Panc1 (cell line): ENCODE results near the gene HOXA4. TPM values are rescaled to one million over a fixed set of nuclear protein-coding genes. Genes with fewer than 3 reads are reported as not detected.
A peak's percentile ranks its signal among the peaks of the same experiment; 100 is the strongest.

ENCODE experiments used
- ATAC-seq: fragments of 200-7000 bp; cut with Tn5 transposase; 2 replicates; pipeline ENCODE4 v1.9.1; 2020; ENCODE audit warnings: mild to moderate bottlenecking, moderate library complexity
- BruUV-seq: library from RNA; stranded (reverse); fragments of 400-500 nt; replicated peaks from 2 replicates; lab custom pipeline; 2021; lab: Mats Ljungman, UMichigan
- CTCF ChIA-PET: fragments of 300-600 bp; sonication (Branson Sonifier 250); formaldehyde crosslinking; loops from one replicate; lab custom pipeline; 2022; ENCODE audit warnings: antibody characterized with exemption; lab: Charles Lee
- POLR2A ChIA-PET: fragments of 300-600 bp; sonication (Branson Sonifier 250); formaldehyde crosslinking; loops from one replicate; lab custom pipeline; 2022; ENCODE audit warnings: antibody characterized with exemption; lab: Charles Lee
- DNase-seq: peaks from one replicate; pipeline ENCODE4 v3.0.0-alpha.2; 2010; ENCODE audit warnings: low read depth, low spot score
- H3K27ac ChIP-seq: 2 replicates; pipeline ENCODE4 v1.5.1; 2011; ENCODE audit warnings: mild to moderate bottlenecking, low read length, inconsistent platforms
- H3K27me3 ChIP-seq: fragments of 200-500 bp; sonication (Bioruptor generic); 2 replicates; pipeline ENCODE4 v1.6.0; 2014; ENCODE audit warnings: low read length, inconsistent platforms; ENCODE audit not compliant: control insufficient read depth, insufficient read depth
- H3K36me3 ChIP-seq: fragments of 200-500 bp; sonication (Bioruptor generic); 2 replicates; pipeline ENCODE4 v1.5.1; 2014; ENCODE audit warnings: inconsistent platforms, mild to moderate bottlenecking, low read length, moderate library complexity; ENCODE audit not compliant: control insufficient read depth, insufficient read depth
- H3K4me1 ChIP-seq: 2 replicates; pipeline ENCODE4 v1.5.1; 2011; ENCODE audit warnings: inconsistent platforms, mild to moderate bottlenecking, low read length, moderate library complexity; ENCODE audit not compliant: control insufficient read depth, insufficient read depth
- H3K4me3 ChIP-seq, 2 experiments: 2 replicates each; pipeline ENCODE4 v1.5.1; 2011 to 2012; ENCODE audit warnings: low read depth in 2 of 2, low read length in 2 of 2, mild to moderate bottlenecking in 2 of 2, inconsistent platforms in 1 of 2, moderate library complexity in 1 of 2
- H3K9me3 ChIP-seq: fragments of 200-500 bp; sonication (Bioruptor generic); 2 replicates; pipeline ENCODE4 v1.5.1; 2014; ENCODE audit warnings: low read depth, mild to moderate bottlenecking, inconsistent platforms, low read length, moderate library complexity; ENCODE audit not compliant: control insufficient read depth, insufficient read depth
- CTCF ChIP-seq: fragments of 450-650 bp; IDR thresholded peaks from 2 replicates; pipeline ENCODE4 v1.5.1; 2017; ENCODE audit warnings: mild to moderate bottlenecking
- POLR2AphosphoS5 ChIP-seq: IDR thresholded peaks from 2 replicates; pipeline ENCODE4 v1.6.1; 2012; ENCODE audit warnings: mild to moderate bottlenecking, low read depth, low read length, moderate library complexity
- REST ChIP-seq, 2 experiments: IDR thresholded peaks; 2 replicates each; pipeline ENCODE4 v1.6.1; 2011 to 2012; ENCODE audit warnings: low read depth in 2 of 2, control low read depth in 1 of 2, low read length in 1 of 2, mild to moderate bottlenecking in 1 of 2, moderate library complexity in 1 of 2; ENCODE audit not compliant: insufficient read depth in 1 of 2
- SIN3A ChIP-seq: IDR thresholded peaks from 2 replicates; pipeline ENCODE4 v1.6.1; 2012; ENCODE audit warnings: low read depth, mild to moderate bottlenecking, low read length, moderate library complexity, borderline replicate concordance; ENCODE audit not compliant: insufficient read depth
- TCF7L2 ChIP-seq: IDR thresholded peaks from 2 replicates; pipeline ENCODE4 v1.6.1; 2011; ENCODE audit warnings: mild to moderate bottlenecking, low read depth, low read length, inconsistent platforms
- in situ Hi-C: cut with HindIII; loops from 2 replicates; pipeline ENCODE4 v1.10.0; 2016; ENCODE audit warnings: low sequenced_read_pairs, low pct_unique_long_range_greater_than_20kb
- intact Hi-C: fragments of 100-400 bp; cut with micrococcal nuclease; formaldehyde crosslinking; loops from one replicate; pipeline ENCODE4 v1.10.0; 2022; ENCODE audit not compliant: unreplicated experiment
- total RNA-seq: library from RNA; stranded (reverse); gene quantifications from one replicate; pipeline ENCODE4 v1.2.1, GENCODE V29; 2021; ENCODE audit not compliant: unreplicated experiment

HOXA4 gene
- total RNA-seq, 1 experiment from 2014 or later: 0.39 TPM

- in situ Hi-C loops (no loop called here), intact Hi-C loops (no loop called here)
- Histone ChIP-seq H3K4me1 (peaks cover 3% of the 10 kb centered on the region; the same call in 1 of the 2 replicates), H3K27me3 (no peaks in the 10 kb centered on the region), H3K27ac (no peak within 1 kb of the TSS), H3K9me3 (no peaks in the 10 kb centered on the region), H3K36me3 (no peaks in the 10 kb centered on the region; the same call in 1 of the 2 replicates), H3K4me3 (peak within 1 kb of the TSS; percentile 37 to 41)
- ChIA-PET CTCF (no interaction called here), POLR2A (no interaction called here)
- BruUV-seq: no TSS peak
- ATAC-seq: no peak
- no peak for DNase-seq
- TF ChIP-seq REST (IDR thresholded peaks at IDR 0.05; ENCODE audit: insufficient read depth in 1 of 2, low read depth in 2 of 2, low read length in 1 of 2) (no peak), TCF7L2 (no peak), SIN3A (no peak), CTCF (no peak), POLR2AphosphoS5 (no peak)
These were observed 34.8 kb upstream of the HOXA4 start, which contains the start of gene HOXA9 for GRCh38 chr7:27165089-27165995. Gene HOXA9 (minus strand): TSS chr7:27165537. CDS start chr7:27165457, 80 bp downstream.

- no peaks in the 10 kb centered on the region for H3K4me1 ChIP-seq
- H3K4me3 ChIP-seq: peak overlapping the region; percentile 37 to 41
- CTCF ChIA-PET: no interaction called here
- no peaks in the 10 kb centered on the region; the same call in 1 of the 2 replicates for H3K36me3 ChIP-seq
- intact Hi-C loops: loop anchor here (5.0 kb wide), 1 partner anchor 787 kb away; no protein-coding TSS in a partner anchor
- H3K27me3 ChIP-seq: no peaks in the 10 kb centered on the region
- POLR2A ChIA-PET: no interaction called here
- DNase-seq (no peak), ATAC-seq (0 out of 2 replicates have a peak, but pooled peaks have one; percentile 9)
- H3K27ac ChIP-seq: no peak overlapping the region
- in situ Hi-C loops: no loop called here
- no TSS peak for BruUV-seq
- no peaks in the 10 kb centered on the region for H3K9me3 ChIP-seq
- TF ChIP-seq CTCF (no peak), TCF7L2 (no peak), REST (IDR thresholded peaks at IDR 0.05; ENCODE audit: insufficient read depth in 1 of 2, low read depth in 2 of 2, low read length in 1 of 2) (no peak), POLR2AphosphoS5 (no peak), SIN3A (no peak)
These were observed 34.0 kb upstream of the HOXA4 start for GRCh38 chr7:27164367-27165088.
